Measurements from ENCODE around the gene MCC.
A peak's percentile ranks its signal among the peaks of the same experiment; 100 is the strongest.

Gene MCC

DNA sequence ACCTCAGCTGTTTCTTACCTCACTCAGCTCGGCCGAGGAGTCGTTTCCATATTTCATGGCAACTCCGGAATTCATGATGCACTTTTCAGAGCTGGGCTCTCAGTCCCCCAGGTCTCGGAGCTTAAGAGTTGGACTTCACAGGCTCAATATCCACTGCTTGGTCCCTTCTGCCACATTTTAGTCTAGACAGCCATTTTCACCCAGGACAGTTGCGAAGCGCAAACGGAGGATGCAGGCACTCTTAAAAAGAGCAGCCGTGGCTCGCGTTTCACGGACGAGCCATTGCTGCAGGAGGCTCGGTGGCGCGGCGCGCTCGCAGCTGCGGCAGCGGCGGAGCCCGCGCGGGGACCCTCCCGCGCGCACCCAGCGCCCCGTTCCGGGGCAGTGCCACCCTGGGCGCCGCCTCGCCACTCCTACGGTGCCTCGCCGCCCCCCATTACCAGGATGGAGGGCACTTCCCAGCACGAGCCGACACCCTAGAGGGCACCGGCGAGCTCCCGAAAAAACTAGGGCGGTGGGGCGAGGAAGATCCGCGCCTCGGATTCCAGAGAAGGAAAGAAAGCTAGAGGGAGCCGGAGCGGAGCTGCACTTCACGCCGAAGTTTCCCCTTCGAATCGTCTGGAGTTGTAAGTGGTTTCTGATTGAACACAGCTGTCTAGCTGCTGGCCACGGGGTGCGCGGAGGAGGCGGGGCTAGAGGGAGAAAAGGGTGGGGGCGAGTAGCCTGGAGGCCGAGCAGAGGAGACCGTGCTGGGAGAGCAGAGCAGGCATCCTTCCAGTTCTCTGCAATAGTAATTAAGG lies 193.7 kb downstream of the MCC start:
- no peaks in the 10 kb centered on the region for H3K27me3 ChIP-seq (ENCODE audit: insufficient read depth, low read length, poor library complexity)

DNA sequence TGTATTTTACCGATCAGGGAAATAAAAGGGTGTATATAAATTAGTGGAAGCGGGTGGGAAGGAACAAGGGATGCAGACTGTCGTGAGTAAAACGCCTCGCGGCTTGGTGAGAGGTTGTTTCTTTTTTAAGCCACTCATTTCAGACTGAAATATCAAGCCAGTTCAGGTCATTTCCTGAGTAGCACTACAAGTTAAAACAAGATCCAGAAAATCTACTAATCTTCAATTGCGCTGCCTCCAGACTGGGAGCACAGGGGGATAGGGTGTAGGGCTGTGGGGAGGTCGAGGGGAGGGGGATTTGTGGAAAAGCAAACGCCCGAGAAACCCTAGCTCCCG lies 194.3 kb downstream of the MCC start:
- Histone ChIP-seq H3K9ac (ENCODE audit: low read length) (peak overlapping the region; percentile 91), H3K4me3 (ENCODE audit: low read length) (peak overlapping the region; percentile 91), H2BK15ac (replicated peaks; ENCODE audit: low read depth) (peak overlapping the region; percentile 76), H3K27ac (ENCODE audit: low read depth, low read length) (peak overlapping the region; percentile 67), H3K4me2 (ENCODE audit: low read length) (peak overlapping the region; percentile 58), H2AK5ac (ENCODE audit: low read length) (no peak overlapping the region), H3K27me3 (ENCODE audit: insufficient read depth, low read length, poor library complexity) (no peaks in the 10 kb centered on the region), H3K4ac (ENCODE audit: low read depth, low read length) (peak overlapping the region; percentile 93), H4K5ac (ENCODE audit: low read length) (no peak overlapping the region), H3K56ac (ENCODE audit: low read length) (peak overlapping the region; percentile 95), H2BK120ac (ENCODE audit: low read depth, low read length) (peak overlapping the region; percentile 95), H4K8ac (ENCODE audit: low read depth, low read length) (peak overlapping the region; percentile 69), H2BK5ac (ENCODE audit: low read length) (peak overlapping the region; percentile 1), H3K79me2 (ENCODE audit: control insufficient read depth, insufficient read depth, low read length) (peaks cover 47% of the 10 kb centered on the region), H3K23ac (ENCODE audit: low read length) (no peak overlapping the region), H3K18ac (ENCODE audit: low read length) (peak overlapping the region; percentile 99), H3K36me3 (ENCODE audit: control insufficient read depth, insufficient read depth, low read length) (no peaks in the 10 kb centered on the region), H3K79me1 (ENCODE audit: low read length) (peaks cover 3% of the 10 kb centered on the region), H3K4me1 (ENCODE audit: control insufficient read depth, low read depth, low read length) (peaks cover 25% of the 10 kb centered on the region)
- WGBS (ENCODE audit: extremely low coverage, insufficient coverage, low lambda C conversion rate), result no CpG with 5 or more reads among the region's 11 CpGs
- DNase-seq, result no peak

More for the DNA sequence above, 193.7 kb downstream of the MCC start:
- peak overlapping the region; percentile 95 for H2BK120ac ChIP-seq (ENCODE audit: low read depth, low read length)
- peak overlapping the region; percentile 95 for H3K56ac ChIP-seq (ENCODE audit: low read length)
- H3K4me1 ChIP-seq (ENCODE audit: control insufficient read depth, low read depth, low read length), result peaks cover 24% of the 10 kb centered on the region
- no peak overlapping the region for H2AK5ac ChIP-seq (ENCODE audit: low read length)
- H3K23ac ChIP-seq (ENCODE audit: low read length), result peak overlapping the region; percentile 49
- no CpG with 5 or more reads among the region's 60 CpGs for WGBS (ENCODE audit: extremely low coverage, insufficient coverage, low lambda C conversion rate)
- peak overlapping the region; percentile 99 for H3K18ac ChIP-seq (ENCODE audit: low read length)
- H3K36me3 ChIP-seq (ENCODE audit: control insufficient read depth, insufficient read depth, low read length), result no peaks in the 10 kb centered on the region
- peak overlapping the region; percentile 82 for H4K8ac ChIP-seq (ENCODE audit: low read depth, low read length)
- H3K4me3 ChIP-seq (ENCODE audit: low read length), result peak overlapping the region; percentile 91
- H2BK5ac ChIP-seq (ENCODE audit: low read length), result peak overlapping the region; percentile 64
- peaks cover 44% of the 10 kb centered on the region for H3K79me2 ChIP-seq (ENCODE audit: control insufficient read depth, insufficient read depth, low read length)
- peaks cover 3% of the 10 kb centered on the region for H3K79me1 ChIP-seq (ENCODE audit: low read length)
- H3K9ac ChIP-seq (ENCODE audit: low read length), result peak overlapping the region; percentile 91
- peak; percentile 93 for DNase-seq
- H2BK15ac ChIP-seq (replicated peaks; ENCODE audit: low read depth), result no peak overlapping the region
- H3K27ac ChIP-seq (ENCODE audit: low read depth, low read length), result peak overlapping the region; percentile 67
- no peak overlapping the region for H4K5ac ChIP-seq (ENCODE audit: low read length)
- peak overlapping the region; percentile 95 for H3K4ac ChIP-seq (ENCODE audit: low read depth, low read length)
- peak overlapping the region; percentile 58 for H3K4me2 ChIP-seq (ENCODE audit: low read length)

DNA sequence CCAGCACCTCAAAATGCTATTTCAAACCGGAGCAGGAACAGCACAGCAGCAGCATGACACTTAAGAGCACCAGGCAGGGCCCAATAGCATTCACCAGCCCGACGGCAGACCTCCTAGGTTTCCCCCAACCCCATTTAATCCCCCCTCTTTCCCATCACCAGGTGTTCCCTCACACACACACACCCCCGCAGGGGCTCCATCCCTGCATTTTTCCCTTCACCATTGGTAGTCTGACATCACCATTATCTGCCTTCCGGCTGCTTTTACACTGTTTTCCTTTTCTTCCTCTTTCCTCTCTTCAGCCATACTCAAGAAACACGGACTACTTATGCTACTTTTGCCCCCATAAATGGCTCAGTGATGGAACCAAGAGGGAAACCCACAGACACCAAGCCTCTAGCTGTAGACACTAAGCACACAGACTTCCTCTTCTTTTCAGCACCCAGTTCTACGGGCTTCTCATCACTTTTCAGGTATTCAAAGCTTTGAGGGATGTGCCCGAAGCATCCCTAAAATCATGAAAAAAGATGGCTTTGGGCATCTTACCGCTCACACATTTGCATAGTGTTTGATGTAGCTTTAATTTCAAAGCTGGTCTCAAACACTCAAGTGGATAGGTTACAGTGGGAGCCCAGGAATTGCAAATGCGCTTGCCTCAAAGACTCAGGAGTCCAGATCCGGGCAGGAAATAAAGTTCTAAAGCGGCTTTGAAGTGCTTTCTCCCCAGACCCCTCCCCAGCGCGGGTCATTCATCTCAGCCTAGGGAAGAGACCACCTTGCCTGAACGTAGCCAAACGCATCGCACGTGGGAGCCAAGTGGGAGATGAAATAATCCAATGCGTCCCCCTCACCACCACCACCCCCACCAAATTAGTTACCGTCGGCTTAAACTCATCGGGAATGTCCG lies 194.9 kb downstream of the MCC start:
- H3K79me2 ChIP-seq (ENCODE audit: control insufficient read depth, insufficient read depth, low read length), result peaks cover 53% of the 10 kb centered on the region
- no peak overlapping the region for H4K8ac ChIP-seq (ENCODE audit: low read depth, low read length)
- H4K5ac ChIP-seq (ENCODE audit: low read length), result no peak overlapping the region
- H3K4me3 ChIP-seq (ENCODE audit: low read length), result peak overlapping the region; percentile 91
- H2BK5ac ChIP-seq (ENCODE audit: low read length), result peak overlapping the region; percentile 24
- H3K36me3 ChIP-seq (ENCODE audit: control insufficient read depth, insufficient read depth, low read length), result no peaks in the 10 kb centered on the region
- peak overlapping the region; percentile 91 for H3K9ac ChIP-seq (ENCODE audit: low read length)
- no peak overlapping the region for H3K23ac ChIP-seq (ENCODE audit: low read length)
- H3K79me1 ChIP-seq (ENCODE audit: low read length), result peaks cover 3% of the 10 kb centered on the region
- peaks cover 25% of the 10 kb centered on the region for H3K4me1 ChIP-seq (ENCODE audit: control insufficient read depth, low read depth, low read length)
- H3K4me2 ChIP-seq (ENCODE audit: low read length), result peak overlapping the region; percentile 58
- no peak overlapping the region for H3K4ac ChIP-seq (ENCODE audit: low read depth, low read length)
- peak overlapping the region; percentile 67 for H3K27ac ChIP-seq (ENCODE audit: low read depth, low read length)
- peak overlapping the region; percentile 99 for H3K18ac ChIP-seq (ENCODE audit: low read length)
- WGBS (ENCODE audit: extremely low coverage, insufficient coverage, low lambda C conversion rate), result no CpG with 5 or more reads among the region's 23 CpGs
- H3K56ac ChIP-seq (ENCODE audit: low read length), result peak overlapping the region; percentile 95
- H3K27me3 ChIP-seq (ENCODE audit: insufficient read depth, low read length, poor library complexity), result no peaks in the 10 kb centered on the region
- no peak overlapping the region for H2AK5ac ChIP-seq (ENCODE audit: low read length)
- peak; percentile 76 for DNase-seq
- H2BK15ac ChIP-seq (replicated peaks; ENCODE audit: low read depth), result peak overlapping the region; percentile 76
- no peak overlapping the region for H2BK120ac ChIP-seq (ENCODE audit: low read depth, low read length)

DNA sequence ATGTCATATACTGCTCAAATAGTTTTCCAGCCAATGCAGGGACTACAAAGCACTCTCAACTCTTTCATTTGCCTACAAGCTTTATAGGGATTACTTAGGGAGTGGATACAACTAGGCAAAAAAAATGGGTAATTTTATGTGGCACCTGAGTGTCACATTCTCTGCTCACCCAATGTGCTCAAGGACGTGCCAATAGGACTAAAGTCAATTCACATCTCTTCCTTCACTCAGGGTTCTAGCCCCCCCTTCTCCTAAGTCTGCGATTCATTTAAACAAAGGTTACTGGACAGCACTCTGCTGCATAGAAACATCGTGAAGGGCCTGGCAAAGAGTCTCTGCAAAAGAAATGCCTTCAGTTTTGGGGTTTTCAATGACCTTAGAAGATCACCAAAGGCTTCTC lies 195.8 kb downstream of the MCC start:
- peaks cover 10% of the 10 kb centered on the region for H3K79me1 ChIP-seq (ENCODE audit: low read length)
- H3K4me3 ChIP-seq (ENCODE audit: low read length), result peak overlapping the region; percentile 91
- no peak overlapping the region for H3K23ac ChIP-seq (ENCODE audit: low read length)
- no peak overlapping the region for H2BK15ac ChIP-seq (replicated peaks; ENCODE audit: low read depth)
- H2AK5ac ChIP-seq (ENCODE audit: low read length), result peak overlapping the region; percentile 50
- H3K4me1 ChIP-seq (ENCODE audit: control insufficient read depth, low read depth, low read length), result peaks cover 25% of the 10 kb centered on the region
- no CpG with 5 or more reads among the region's 3 CpGs for WGBS (ENCODE audit: extremely low coverage, insufficient coverage, low lambda C conversion rate)
- no peaks in the 10 kb centered on the region for H3K36me3 ChIP-seq (ENCODE audit: control insufficient read depth, insufficient read depth, low read length)
- H3K4me2 ChIP-seq (ENCODE audit: low read length), result peak overlapping the region; percentile 58
- H4K5ac ChIP-seq (ENCODE audit: low read length), result no peak overlapping the region
- H2BK5ac ChIP-seq (ENCODE audit: low read length), result no peak overlapping the region
- H3K79me2 ChIP-seq (ENCODE audit: control insufficient read depth, insufficient read depth, low read length), result peaks cover 61% of the 10 kb centered on the region
- H3K4ac ChIP-seq (ENCODE audit: low read depth, low read length), result no peak overlapping the region
- no peak overlapping the region for H4K8ac ChIP-seq (ENCODE audit: low read depth, low read length)
- peak overlapping the region; percentile 91 for H3K9ac ChIP-seq (ENCODE audit: low read length)
- no peak overlapping the region for H3K27ac ChIP-seq (ENCODE audit: low read depth, low read length)
- H3K56ac ChIP-seq (ENCODE audit: low read length), result peak overlapping the region; percentile 95
- peak overlapping the region; percentile 20 for H3K18ac ChIP-seq (ENCODE audit: low read length)
- no peak for DNase-seq
- no peaks in the 10 kb centered on the region for H3K27me3 ChIP-seq (ENCODE audit: insufficient read depth, low read length, poor library complexity)
- H2BK120ac ChIP-seq (ENCODE audit: low read depth, low read length), result no peak overlapping the region

DNA sequence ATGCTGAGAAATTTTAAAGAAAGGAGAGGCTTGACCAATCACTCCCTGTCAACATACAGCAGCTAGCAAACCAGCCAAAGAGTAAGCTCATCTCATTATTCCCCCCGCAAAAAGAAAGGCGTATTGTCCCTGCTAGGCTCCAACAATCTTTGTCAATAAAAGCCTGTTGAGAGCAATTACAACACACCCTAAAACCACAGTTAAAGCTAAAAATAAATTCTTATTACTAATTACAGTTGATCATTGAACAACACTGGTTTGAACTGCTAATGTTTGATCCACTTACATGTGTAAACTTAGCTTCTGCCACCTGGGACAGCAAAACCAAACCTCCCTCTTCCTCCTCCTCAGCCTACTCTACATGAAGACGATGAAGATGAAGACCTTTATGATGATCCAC lies 204.7 kb downstream of the MCC start:
- Histone ChIP-seq H3K4me3 (ENCODE audit: low read length) (no peak overlapping the region), H3K23ac (ENCODE audit: low read length) (no peak overlapping the region)

More for the DNA sequence above, 204.7 kb downstream of the MCC start:
- Histone ChIP-seq H4K5ac (ENCODE audit: low read length) (no peak overlapping the region), H3K79me1 (ENCODE audit: low read length) (peaks cover 30% of the 10 kb centered on the region), H3K36me3 (ENCODE audit: control insufficient read depth, insufficient read depth, low read length) (no peaks in the 10 kb centered on the region), H3K27me3 (ENCODE audit: insufficient read depth, low read length, poor library complexity) (no peaks in the 10 kb centered on the region), H3K4ac (ENCODE audit: low read depth, low read length) (no peak overlapping the region), H3K27ac (ENCODE audit: low read depth, low read length) (no peak overlapping the region), H3K79me2 (ENCODE audit: control insufficient read depth, insufficient read depth, low read length) (peaks cover 72% of the 10 kb centered on the region), H2BK5ac (ENCODE audit: low read length) (no peak overlapping the region), H2BK120ac (ENCODE audit: low read depth, low read length) (no peak overlapping the region), H3K4me2 (ENCODE audit: low read length) (no peak overlapping the region), H3K18ac (ENCODE audit: low read length) (no peak overlapping the region), H2AK5ac (ENCODE audit: low read length) (no peak overlapping the region), H3K9ac (ENCODE audit: low read length) (no peak overlapping the region), H4K8ac (ENCODE audit: low read depth, low read length) (no peak overlapping the region), H3K4me1 (ENCODE audit: control insufficient read depth, low read depth, low read length) (peaks cover 16% of the 10 kb centered on the region), H2BK15ac (replicated peaks; ENCODE audit: low read depth) (no peak overlapping the region), H3K56ac (ENCODE audit: low read length) (no peak overlapping the region)
- WGBS (ENCODE audit: extremely low coverage, insufficient coverage, low lambda C conversion rate), result no CpG with 5 or more reads among the region's 3 CpGs
- no peak for DNase-seq

Measured in mesendoderm (in vitro differentiated cells).